Left forelimb (tissue), 1 donor: ENCODE results near the gene IPO11.
"Not testable (repeated sequence)": the region's sequence is repeated elsewhere in the genome, so short reads cannot be mapped to it uniquely, and the experiment has no call there.

Source experiments
- DNase-seq: peaks from one replicate; pipeline ENCODE4 v3.0.0-alpha.2; 2018; ENCODE audit warnings: low spot score

Gene IPO11

DNA sequence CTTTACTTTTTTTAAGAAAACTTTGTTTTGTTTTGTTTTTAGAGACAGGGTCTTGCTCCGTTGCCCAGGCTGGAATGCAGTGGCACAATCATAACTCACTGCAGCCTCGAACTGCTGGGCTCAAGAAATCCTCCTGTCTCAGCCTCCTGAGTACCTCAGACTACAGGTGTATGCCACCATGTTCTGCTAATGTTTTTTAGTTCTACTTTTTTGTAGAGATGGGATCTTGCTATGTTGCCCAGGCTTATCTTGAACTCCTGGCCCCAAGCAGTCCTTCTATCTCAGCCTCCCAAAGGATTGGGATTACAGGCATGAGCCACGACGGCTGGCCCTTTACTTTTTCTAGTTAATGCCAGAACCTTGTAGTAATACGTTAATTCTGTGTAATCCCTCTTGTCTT lies 36.0 kb downstream of the IPO11 start:
- DNase-seq: no peak

DNA sequence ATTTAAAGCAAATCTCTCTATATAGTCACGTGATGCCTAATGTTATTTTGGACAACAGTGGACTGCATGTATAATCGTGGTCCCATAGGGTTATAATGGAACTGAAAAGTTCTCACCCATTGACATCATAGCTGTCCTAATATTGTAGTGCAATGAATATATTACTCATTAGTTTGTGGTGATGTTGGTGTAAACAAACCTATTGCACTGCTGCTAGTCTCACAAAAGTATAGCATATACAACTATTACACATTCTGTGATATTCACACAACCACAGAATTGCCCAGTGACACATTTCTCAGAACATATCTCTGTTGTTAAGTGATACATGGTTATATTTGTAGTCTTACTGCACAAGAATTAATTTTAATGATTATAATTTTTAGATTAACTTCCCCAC lies 37.7 kb downstream of the IPO11 start:
- DNase-seq: no peak

DNA sequence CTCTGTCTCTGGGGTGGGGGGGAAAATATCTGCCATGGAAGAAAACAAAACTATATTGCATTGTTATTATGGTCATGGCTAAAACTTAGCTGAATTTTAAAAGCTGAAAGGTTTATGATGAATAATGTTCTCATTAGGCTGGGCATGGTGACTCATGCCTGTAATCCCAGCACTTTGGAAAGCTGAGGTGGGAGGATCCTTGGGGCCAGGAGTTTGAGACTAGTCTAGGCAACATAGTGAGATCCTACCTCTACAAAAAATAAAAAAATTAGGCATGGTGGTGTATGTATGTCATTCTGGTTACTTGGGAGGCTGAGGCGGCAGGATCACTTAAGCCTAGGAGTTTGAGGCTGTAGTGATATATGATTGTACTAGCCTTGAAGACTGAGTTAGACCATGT lies 44.5 kb downstream of the IPO11 start:
- no peak for DNase-seq

DNA sequence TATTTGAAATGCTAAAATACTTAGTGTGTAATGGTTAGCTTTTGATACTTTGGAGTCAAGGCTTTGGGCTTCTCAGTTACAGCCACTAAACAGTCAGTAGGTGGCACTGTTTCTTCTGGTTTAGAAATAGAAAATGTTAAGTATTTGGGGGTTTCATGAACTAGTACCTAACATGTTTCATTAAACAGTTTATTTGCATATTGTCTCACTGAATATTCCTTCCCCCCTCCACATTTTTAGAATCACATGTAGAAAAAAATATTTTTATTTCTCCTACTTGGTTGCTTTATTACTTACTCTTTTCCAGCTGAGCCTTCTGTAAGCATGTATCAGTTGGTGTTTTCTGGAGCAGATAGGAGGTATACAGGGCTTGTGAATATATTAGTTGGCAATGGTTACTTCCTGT lies 48.0 kb downstream of the IPO11 start:
- DNase-seq: no peak

DNA sequence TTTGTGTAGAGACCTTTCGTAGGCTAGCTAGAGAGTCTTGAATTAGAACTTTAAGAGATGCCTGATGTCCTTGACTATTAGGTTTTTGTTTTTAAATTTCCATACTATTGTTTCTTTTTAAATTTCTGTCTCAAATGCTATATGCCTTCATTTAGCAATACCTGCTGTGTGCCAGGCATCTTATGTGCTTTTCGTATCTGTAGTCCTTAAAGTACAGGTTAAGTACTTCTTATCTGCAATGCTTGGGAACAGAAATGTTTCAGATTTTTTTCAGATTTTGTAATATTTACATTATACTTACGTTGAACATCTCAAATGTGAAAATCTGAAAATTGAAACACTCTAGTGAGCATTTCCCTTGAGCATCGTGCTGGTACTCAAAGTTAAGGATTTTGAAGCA lies 49.0 kb downstream of the IPO11 start:
- no peak for DNase-seq

DNA sequence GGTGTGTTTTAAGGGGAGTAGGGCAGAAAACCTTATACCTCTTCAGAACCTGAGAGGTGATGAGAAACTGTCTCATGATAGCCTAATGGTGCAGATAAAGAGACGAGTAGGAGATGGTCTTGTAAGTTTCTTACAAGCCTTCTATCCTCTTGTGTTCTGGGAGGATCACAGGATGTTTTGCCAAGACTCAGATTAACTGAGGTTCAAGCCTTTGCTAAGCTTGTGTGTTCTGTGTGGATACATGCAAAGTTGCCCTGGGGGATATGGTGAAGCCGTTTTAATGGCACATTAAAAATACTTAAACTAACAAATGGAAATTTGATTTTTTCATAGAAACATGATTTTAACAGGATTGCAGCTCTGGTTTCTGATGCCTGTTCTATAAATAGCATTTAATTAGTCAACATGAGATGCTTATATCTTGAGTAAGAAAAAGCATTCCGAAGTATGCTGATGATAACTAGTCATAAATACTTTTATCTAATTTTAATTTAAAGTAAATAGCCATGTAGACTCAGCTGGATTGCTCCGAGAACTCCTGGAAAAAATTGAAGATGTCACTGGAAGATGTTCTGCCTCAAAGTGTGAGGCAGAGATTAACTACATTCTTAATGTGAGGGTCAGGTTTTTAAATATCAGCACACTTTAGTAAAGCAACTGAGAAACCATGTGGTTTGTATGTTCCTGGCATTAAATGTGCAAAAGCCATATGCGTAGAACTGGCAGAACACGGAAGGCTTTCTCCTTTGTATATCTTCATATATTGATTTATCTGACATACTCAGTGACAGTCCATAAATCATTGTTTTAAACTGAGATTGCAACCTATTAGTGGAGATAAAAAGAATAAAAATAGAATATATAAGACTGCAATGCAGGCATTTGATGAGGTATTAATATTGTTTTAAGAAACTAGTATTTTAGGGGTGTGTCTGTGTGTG lies 53.7 kb downstream of the IPO11 start:
- DNase-seq: no peak

DNA sequence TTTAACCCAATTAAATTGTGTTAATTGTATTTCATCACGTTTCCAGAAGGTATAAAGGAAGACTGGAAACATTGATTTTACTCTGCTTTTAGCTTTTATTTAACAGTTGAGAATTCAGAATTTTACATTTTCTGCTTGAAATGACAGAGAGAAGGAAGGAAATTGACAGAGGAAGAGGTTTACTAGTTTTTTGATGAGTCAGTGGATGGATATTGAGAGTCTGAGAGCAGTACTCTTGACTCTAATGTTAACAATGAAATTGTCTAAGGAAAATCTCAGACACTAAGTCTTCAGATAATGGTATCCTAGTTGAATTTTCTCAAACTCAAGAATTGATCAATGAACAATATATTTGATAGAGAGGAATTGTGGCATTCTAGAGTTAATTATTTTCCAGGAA lies 60.6 kb downstream of the IPO11 start:
- no peak for DNase-seq

DNA sequence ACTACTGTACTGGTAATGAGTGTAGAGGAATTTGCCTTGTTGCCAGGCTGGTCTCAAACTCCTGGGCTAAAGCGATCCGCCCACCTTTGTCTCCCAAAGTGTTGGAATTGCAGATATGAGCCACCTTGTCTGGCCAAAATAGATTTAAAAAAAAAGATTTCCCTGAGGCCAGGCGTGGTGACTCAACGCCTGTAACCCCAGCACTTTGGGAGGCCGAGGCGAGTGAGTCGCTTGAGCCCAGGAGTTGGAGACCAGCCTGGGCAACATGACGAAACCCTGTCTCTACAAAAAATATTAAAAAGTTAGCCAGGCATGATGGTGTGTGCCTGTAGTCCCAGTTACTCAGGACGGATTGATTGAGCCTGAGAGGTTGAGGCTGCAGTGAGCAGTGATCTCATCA lies 62.5 kb downstream of the IPO11 start:
- DNase-seq: no peak

DNA sequence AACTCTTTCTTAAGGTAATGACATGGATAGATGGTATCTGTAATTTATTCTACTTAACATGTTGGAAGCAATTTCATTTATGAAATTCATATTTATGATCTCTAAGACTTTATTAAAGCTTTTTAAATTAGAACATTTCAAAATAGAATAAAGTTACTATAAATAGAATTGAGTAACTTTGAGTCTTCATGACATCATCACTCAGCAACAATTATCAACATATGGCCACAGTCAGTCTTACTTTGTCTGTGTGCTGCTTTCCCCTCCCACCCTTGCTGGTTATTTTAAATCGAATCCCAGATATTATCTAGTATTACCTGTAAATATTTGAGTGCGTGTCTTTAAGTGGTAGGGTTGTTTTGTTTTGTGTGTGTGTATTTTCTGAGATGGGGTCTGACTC lies 65.2 kb downstream of the IPO11 start:
- no peak for DNase-seq

DNA sequence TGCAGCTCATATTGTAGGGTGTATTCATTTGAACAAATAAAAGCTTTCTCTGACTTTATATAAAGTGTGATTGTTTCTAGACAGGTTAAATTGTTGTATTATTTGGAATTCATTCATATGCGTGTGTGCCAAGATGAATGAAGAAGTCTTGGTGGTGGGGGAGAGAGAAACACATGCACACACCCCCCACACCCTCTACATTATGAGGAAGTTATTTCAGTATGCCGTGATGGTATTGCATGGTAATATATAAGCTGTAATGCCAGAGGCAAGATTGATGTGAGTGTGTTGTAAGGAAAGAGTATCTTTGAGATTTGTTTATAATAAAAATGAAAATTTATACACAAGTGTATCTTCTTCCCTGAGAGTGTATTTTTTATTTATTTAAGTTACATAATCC lies 71.0 kb downstream of the IPO11 start:
- DNase-seq: no peak

DNA sequence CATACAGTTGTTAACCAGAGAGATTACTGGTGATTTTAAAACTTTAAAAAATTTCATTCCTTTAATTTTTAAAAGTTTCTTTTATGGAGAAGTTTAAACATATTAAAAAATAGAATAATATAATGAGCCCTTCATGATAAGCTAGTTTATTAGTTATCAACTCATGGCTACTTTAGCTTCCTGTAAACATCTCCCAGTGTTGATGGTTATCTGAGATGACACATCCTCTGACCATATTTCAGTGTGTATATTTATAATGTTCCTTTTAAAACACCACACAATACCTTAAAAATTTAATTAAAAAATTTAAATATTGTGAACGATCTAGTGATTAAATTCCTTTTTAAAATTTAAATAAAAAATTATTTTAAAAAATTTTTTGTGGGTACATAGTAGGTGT lies 74.1 kb downstream of the IPO11 start:
- DNase-seq: no peak

DNA sequence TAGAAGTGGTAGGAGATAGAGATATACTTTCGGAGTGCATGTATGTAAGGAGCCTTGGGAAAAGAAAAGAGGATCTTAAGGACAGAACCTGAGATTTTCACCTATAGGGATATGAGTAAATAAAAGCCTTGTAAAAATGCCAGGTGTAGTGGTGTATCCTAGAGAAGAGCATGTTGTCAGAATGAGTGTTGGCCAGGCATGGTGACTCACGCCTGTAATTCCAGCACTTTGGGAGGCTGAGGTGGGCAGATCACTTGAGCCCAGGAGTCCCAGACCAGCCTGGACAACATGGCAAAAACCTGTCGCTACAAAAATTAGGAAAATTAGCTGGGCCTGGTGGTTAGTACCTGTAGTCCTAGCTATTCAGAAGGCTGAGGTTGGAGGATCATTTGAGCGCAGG lies 76.0 kb downstream of the IPO11 start:
- no peak for DNase-seq

DNA sequence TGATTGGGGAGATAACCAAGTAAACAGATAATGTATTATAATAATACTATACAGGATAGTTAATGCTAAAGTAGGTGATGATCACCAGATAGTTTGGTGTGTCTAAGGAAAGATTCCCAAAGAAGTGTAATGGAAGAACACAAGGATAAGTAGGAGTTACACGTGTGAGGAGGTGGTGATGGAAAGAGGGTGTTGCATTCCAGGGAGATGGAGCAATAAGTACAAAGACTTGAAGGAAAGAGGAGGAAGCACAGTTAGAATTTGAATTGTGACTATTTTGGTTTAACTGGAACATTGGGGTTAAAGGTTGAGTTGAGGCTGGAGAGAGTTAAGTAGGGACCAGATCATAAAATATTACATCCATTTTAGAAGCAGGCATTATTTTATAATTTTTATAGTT lies 76.9 kb downstream of the IPO11 start:
- no peak for DNase-seq

DNA sequence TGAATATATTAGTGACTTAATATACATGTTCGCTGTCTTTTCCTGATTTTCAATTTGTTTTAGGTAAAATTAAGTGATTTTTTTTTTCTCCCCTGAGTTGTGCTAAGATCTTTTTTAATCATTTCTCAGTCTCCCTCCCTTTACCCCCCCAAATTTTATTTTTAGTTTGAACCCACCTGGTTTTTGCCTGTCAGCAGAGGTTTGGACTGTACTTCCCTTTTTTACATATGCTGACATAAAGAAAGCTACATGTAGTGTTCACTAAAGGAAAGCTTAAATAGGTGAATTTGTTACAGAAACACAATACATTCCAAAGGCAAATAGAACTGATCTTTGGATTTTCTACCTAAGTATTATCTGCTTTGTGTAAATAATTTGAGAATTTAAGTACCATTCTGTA lies 82.2 kb downstream of the IPO11 start:
- DNase-seq: no peak

DNA sequence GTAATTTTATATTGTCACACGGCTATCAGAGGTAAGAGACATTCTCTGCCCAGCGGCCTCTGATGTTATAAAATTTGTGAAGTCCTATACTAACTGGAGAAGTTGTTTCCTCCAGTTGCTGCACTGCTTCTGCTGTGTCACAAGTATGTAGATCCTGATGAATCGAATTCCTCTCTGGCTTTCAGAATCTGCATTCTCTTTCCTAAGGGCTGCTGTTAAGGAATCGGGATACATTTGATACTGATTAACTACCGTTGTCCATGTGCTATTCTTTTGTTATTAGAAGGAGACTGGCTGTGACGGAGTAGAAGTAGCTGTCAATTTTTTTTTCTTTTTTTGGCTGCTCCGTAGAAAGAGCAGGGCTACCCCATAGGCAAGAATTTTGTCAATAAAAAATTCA lies 84.3 kb downstream of the IPO11 start:
- no peak for DNase-seq

DNA sequence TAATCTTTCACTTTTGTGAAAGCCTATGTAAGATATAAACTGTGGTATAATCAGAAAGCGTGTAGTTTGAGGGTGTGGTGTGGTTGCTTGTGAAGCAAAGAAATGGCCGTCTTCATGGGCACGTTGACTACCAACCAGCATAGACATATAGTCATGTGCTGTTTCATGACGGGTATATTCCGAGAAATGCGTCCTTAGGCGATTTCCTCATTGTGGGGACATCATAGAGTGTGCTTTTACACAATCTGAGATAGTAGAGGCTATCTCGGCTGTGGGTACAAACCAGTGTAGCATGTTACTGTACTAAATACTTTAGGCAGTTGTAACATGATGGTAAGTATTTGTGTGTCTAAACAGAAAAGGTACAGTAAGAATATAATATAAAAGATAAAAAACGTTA lies 86.4 kb downstream of the IPO11 start:
- DNase-seq: no peak

DNA sequence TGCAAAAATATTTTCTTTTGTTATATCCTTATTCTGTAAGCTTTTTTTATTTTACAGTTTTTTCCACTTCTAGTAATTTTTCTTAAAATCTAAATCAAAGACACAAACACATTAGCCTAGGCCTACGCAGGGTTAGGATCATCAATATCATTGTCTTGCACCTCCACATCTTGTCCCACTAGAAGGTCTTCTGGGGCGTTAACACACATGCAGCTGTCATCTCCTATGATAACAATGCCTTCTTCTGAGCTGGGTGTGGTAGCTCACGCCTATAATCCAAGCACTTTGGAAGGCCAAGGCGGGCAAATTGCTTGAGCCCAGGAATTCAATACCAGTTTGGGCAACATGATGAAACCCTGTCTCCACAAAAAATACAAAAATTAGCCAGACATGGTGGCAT lies 87.2 kb downstream of the IPO11 start:
- DNase-seq: no peak

DNA sequence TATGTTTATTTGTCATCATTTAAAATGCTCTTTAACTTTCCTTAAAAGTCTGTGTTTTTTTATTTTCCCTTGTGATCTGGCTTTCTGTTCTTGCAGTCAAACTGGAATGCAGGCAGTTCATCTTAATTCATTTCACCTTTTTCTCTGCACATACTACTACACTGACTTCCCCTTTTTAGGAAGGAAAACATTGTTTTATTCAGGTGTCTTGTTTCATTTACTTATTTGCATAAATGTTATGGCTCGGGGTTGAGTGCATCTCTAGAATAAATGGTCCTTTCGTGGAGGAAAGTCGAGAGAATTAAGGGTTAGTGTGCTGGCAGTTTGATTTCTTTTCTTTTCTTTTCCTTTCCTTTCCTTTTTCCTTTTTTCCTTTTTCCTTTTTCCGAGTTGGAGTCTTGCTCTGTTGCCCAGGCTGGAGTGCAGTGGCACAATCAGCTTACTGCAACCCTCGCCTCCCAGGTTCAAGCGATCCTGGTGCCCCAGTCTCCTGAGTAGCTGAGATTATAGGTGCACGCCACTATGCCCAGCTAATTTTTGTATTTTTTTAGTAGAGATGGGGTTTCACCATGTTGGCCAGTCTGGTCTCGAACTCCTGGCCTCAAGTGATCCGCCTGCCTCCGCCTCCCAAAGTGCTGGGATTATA lies 90.0 kb downstream of the IPO11 start:
- DNase-seq: no peak

DNA sequence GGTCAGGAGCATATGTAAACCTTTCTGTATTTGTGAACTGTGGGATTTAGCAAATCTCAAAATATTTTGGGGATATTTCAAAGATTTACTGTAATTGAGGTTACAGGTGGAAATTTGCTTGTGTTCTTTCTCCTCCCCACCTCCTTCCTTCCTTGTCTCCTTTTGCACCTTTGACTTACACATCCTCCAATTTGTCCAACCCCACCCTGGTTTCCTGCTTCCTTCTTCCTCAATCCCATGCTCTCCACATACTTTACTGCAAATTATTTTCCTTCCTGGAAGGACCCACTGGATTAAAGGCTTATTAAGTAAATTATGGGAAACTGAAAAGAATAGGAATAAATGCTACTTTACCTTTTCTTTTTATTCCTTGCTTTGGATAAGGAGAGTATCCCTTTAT lies 91.6 kb downstream of the IPO11 start:
- DNase-seq: no peak

DNA sequence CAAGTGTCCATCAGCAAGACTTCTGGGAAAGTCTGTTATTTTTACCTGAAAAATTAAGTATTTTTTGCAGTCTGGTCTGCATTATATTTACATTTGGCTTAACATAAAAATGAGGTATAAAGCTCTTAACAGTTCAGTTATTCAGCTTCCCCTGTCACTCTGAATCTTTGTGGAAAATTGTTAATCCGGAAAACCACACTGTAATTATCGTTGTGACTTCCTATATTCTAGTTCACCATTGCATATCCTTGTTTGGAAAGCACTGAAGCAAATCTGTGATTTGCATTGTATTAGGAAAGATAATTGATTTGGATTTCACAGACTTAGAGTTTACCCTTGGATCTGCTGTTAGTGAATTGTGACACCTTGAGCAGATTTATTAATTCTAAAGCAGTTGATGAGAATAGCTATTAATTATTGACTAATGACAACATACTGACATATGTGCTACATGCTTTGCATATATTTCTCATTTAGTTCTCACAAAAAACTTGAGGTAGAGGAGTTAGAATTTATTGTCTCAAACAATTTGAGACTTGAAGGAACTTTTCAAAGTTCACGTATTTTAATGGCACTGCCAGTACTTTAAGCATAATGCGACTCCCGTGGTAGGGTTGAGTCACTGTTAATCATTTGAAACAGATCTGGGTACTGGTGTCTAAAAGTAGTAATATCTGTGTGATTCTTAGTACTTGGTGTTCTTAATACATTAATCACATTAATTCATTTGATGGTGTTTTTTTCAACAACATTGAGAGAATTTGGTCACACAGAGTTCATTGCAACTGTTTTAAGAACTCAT lies 94.3 kb downstream of the IPO11 start:
- no peak for DNase-seq

DNA sequence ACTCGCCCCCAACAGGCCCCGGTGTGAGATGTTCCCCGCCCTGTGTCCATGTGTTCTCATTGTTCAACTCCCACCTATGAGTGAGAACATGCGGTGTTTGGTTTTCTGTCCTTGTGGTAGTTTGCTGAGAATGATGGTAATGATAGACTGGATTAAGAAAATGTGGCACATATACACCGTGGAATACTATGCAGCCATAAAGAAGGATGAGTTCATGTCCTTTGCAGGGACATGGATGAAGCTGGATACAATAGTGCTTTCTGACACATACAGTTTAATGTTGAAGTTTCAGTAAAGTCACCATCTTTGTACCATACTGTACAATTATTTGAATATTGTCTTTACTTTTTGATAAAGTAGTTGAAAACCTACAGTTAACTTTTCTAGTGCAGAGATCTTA lies 96.2 kb downstream of the IPO11 start:
- not testable (repeated sequence) for DNase-seq

DNA sequence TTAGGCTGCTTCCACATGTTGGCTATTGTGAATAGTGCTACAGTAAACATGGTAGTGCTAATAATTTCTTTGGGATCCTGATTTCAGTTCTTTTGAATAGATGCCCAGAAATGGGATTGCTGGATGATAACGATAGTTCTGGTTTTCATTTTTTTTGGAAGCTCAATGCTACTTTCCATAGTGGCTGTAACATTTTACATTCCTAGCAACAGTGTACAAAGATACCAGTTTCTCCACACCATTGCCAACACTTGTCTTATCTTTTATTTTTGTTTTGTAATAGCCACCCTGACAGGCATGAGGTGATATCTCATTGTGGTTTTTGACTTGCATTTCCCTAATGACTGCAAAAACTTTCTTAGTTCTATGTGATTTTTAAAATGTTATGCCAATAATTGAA lies 97.2 kb downstream of the IPO11 start:
- no peak for DNase-seq

DNA sequence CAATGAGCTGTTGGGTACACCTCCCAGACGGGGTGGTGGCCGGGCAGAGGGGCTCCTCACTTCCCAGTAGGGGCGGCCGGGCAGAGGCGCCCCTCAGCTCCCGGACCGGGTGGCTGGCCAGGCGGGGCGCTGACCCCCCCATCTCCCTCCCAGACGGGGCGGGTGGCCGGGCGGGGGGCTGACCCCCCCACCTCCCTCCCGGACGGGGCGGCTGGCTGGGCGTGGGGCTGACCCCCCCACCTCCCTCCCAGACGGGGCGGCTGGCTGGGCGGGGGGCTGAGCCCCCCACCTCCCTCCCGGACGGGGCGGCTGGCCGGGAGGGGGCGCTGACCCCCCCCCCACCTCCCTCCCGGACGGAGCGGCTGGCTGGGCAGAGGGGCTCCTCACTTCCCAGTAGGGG lies 100.5 kb downstream of the IPO11 start:
- not testable (repeated sequence) for DNase-seq
